ENCODE measurements around the gene PRKCH. TPM values are rescaled to one million over a fixed set of nuclear protein-coding genes. Genes with fewer than 3 reads are reported as not detected.

Gene PRKCH
- total and polyA plus RNA-seq, 2 experiments from 2014 or later, result 7.1 to 11.2 TPM

GRCh38 chr14:61452452-61452851, 131.1 kb downstream of the PRKCH start:
- Histone ChIP-seq H3K4me2 (no peak overlapping the region), H3K27me3 (no peaks in the 10 kb centered on the region), H3K79me2 (no peaks in the 10 kb centered on the region), H3K4me1 (ENCODE audit: insufficient read depth) (no peaks in the 10 kb centered on the region), H2AFZ (no peak overlapping the region), H3K27ac (no peak overlapping the region), H3K36me3 (replicated peaks; ENCODE audit: insufficient read depth, low read depth) (no peaks in the 10 kb centered on the region), H3K9me3 (ENCODE audit: low read depth) (no peaks in the 10 kb centered on the region), H4K20me1 (ENCODE audit: insufficient read depth, poor library complexity, severe bottlenecking) (no peaks in the 10 kb centered on the region), H3K9me2 (replicated peaks; ENCODE audit: insufficient read depth) (no peaks in the 10 kb centered on the region), H3K4me3 (no peak overlapping the region)
- WGBS (ENCODE audit: low lambda C conversion rate, missing lambda C conversion rate), result 86% methylated on average over 3 of the region's 3 CpGs
- DNase-seq (ENCODE audit: low spot score), result no peak
- TF ChIP-seq CTCF (IDR thresholded peaks at IDR 0.05; ENCODE audit: poor library complexity) (no peak), EZH2 (IDR thresholded peaks at IDR 0.05; ENCODE audit: borderline replicate concordance) (no peak), EZH2phosphoT487 (IDR thresholded peaks at IDR 0.05; ENCODE audit: low read depth, severe bottlenecking, unreplicated experiment) (no peak)

GRCh38 chr14:61453103-61453767, 131.9 kb downstream of the PRKCH start:
- Histone ChIP-seq H3K4me3 (no peak overlapping the region), H2AFZ (no peak overlapping the region), H3K79me2 (no peaks in the 10 kb centered on the region), H3K36me3 (replicated peaks; ENCODE audit: insufficient read depth, low read depth) (no peaks in the 10 kb centered on the region), H3K4me1 (ENCODE audit: insufficient read depth) (no peaks in the 10 kb centered on the region), H4K20me1 (ENCODE audit: insufficient read depth, poor library complexity, severe bottlenecking) (no peaks in the 10 kb centered on the region), H3K27ac (no peak overlapping the region), H3K27me3 (no peaks in the 10 kb centered on the region), H3K9me2 (replicated peaks; ENCODE audit: insufficient read depth) (no peaks in the 10 kb centered on the region), H3K9me3 (ENCODE audit: low read depth) (no peaks in the 10 kb centered on the region), H3K4me2 (no peak overlapping the region)
- TF ChIP-seq CTCF (IDR thresholded peaks at IDR 0.05; ENCODE audit: poor library complexity), result no peak
- TF ChIP-seq EZH2phosphoT487 (IDR thresholded peaks at IDR 0.05; ENCODE audit: low read depth, severe bottlenecking, unreplicated experiment), result no peak
- TF ChIP-seq EZH2 (IDR thresholded peaks at IDR 0.05; ENCODE audit: borderline replicate concordance), result no peak
- WGBS (ENCODE audit: low lambda C conversion rate, missing lambda C conversion rate), result 82% methylated on average over 9 of the region's 9 CpGs
- no peak for DNase-seq (ENCODE audit: low spot score)

GRCh38 chr14:61454545-61454944, 133.2 kb downstream of the PRKCH start:
- TF ChIP-seq CTCF (IDR thresholded peaks at IDR 0.05; ENCODE audit: poor library complexity) (no peak), EZH2phosphoT487 (IDR thresholded peaks at IDR 0.05; ENCODE audit: low read depth, severe bottlenecking, unreplicated experiment) (no peak), EZH2 (IDR thresholded peaks at IDR 0.05; ENCODE audit: borderline replicate concordance) (no peak)
- no peak for DNase-seq (ENCODE audit: low spot score)
- 96% methylated on average over 4 of the region's 4 CpGs for WGBS (ENCODE audit: low lambda C conversion rate, missing lambda C conversion rate)
- no peaks in the 10 kb centered on the region for H4K20me1 ChIP-seq (ENCODE audit: insufficient read depth, poor library complexity, severe bottlenecking)
- H3K9me3 ChIP-seq (ENCODE audit: low read depth), result no peaks in the 10 kb centered on the region
- no peak overlapping the region for H2AFZ ChIP-seq
- no peak overlapping the region for H3K27ac ChIP-seq
- H3K4me2 ChIP-seq, result no peak overlapping the region
- H3K79me2 ChIP-seq, result no peaks in the 10 kb centered on the region
- H3K9me2 ChIP-seq (replicated peaks; ENCODE audit: insufficient read depth), result no peaks in the 10 kb centered on the region
- H3K4me3 ChIP-seq, result no peak overlapping the region
- no peaks in the 10 kb centered on the region for H3K36me3 ChIP-seq (replicated peaks; ENCODE audit: insufficient read depth, low read depth)
- H3K27me3 ChIP-seq, result no peaks in the 10 kb centered on the region
- H3K4me1 ChIP-seq (ENCODE audit: insufficient read depth), result no peaks in the 10 kb centered on the region

All from hepatocyte (in vitro differentiated cells).